Fibroblast of the aortic adventitia (primary cell): ENCODE data around the gene TMC3. TPM values are rescaled to one million over a fixed set of nuclear protein-coding genes. Genes with fewer than 3 reads are reported as not detected.

Experiments
- DNase-seq: peaks from one replicate; pipeline ENCODE4 v3.0.0-alpha.2; 2010; ENCODE audit warnings: low read depth
- H3K4me3 ChIP-seq: 2 replicates; pipeline ENCODE4 v1.5.1; 2011; ENCODE audit warnings: low read depth, mild to moderate bottlenecking, control low read depth, low read length, moderate library complexity
- CTCF ChIP-seq: IDR thresholded peaks from 2 replicates; pipeline ENCODE4 v1.5.1; 2011; ENCODE audit warnings: mild to moderate bottlenecking, low read length, control low read depth, inconsistent platforms; ENCODE audit not compliant: insufficient read depth
- total RNA-seq: library from RNA; depleted of rRNA; stranded (reverse); fragments of >200 nt; gene quantifications from 2 replicates; pipeline ENCODE4 v1.2.3, GENCODE V29; 2012; ENCODE audit warnings: low replicate concordance

The TMC3 gene
- total RNA-seq, 1 donor = under 0.01 TPM

- no peak for TF ChIP-seq CTCF
- peak; percentile 13 for DNase-seq
Measured at GRCh38 chr15:81411969-81412633, 38.1 kb upstream of the TMC3 start.

GRCh38 chr15:81411051-81411450 lies 37.0 kb upstream of the TMC3 start:
- H3K4me3 ChIP-seq = no peak overlapping the region
- no peak for DNase-seq
- TF ChIP-seq CTCF = no peak

More at GRCh38 chr15:81411969-81412633, 38.1 kb upstream of the TMC3 start:
- no peak overlapping the region for H3K4me3 ChIP-seq

- peak; percentile 55 for TF ChIP-seq CTCF
- DNase-seq = peak; percentile 92
- peak overlapping the region; percentile 34 for H3K4me3 ChIP-seq
Measured at GRCh38 chr15:81410318-81410753, 36.3 kb upstream of the TMC3 start.

- no peak overlapping the region for H3K4me3 ChIP-seq
- TF ChIP-seq CTCF = no peak
- no peak for DNase-seq
Measured at GRCh38 chr15:81407718-81408117, 33.7 kb upstream of the TMC3 start.

GRCh38 chr15:81407176-81407575 lies 33.2 kb upstream of the TMC3 start:
- no peak for DNase-seq
- H3K4me3 ChIP-seq = no peak overlapping the region
- no peak for TF ChIP-seq CTCF

GRCh38 chr15:81400640-81401236 lies 26.7 kb upstream of the TMC3 start:
- H3K4me3 ChIP-seq = no peak overlapping the region
- DNase-seq = peak; percentile 78
- TF ChIP-seq CTCF = peak; percentile 79
